ENCODE data around the gene OR2F2. TPM values are rescaled to one million over a fixed set of nuclear protein-coding genes. Genes with fewer than 3 reads are reported as not detected.

The OR2F2 gene
- total RNA-seq, 1 donor from 2014 or later: not detected

- Mint-ChIP-seq H3K36me3 (no peaks in the 10 kb centered on the region), H3K27ac (no peak overlapping the region), H3K4me3 (no peak overlapping the region), H3K27me3 (no peaks in the 10 kb centered on the region), H3K9me3 (no peaks in the 10 kb centered on the region), H3K4me1 (ENCODE audit: unreplicated experiment) (no peaks in the 10 kb centered on the region)
- no peak for DNase-seq (ENCODE audit: extremely low spot score, unreplicated experiment)
- TF ChIP-seq, protein P1, sequence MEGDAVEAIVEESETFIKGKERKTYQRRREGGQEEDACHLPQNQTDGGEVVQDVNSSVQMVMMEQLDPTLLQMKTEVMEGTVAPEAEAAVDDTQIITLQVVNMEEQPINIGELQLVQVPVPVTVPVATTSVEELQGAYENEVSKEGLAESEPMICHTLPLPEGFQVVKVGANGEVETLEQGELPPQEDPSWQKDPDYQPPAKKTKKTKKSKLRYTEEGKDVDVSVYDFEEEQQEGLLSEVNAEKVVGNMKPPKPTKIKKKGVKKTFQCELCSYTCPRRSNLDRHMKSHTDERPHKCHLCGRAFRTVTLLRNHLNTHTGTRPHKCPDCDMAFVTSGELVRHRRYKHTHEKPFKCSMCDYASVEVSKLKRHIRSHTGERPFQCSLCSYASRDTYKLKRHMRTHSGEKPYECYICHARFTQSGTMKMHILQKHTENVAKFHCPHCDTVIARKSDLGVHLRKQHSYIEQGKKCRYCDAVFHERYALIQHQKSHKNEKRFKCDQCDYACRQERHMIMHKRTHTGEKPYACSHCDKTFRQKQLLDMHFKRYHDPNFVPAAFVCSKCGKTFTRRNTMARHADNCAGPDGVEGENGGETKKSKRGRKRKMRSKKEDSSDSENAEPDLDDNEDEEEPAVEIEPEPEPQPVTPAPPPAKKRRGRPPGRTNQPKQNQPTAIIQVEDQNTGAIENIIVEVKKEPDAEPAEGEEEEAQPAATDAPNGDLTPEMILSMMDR (conservative IDR thresholded peaks at IDR 0.05): no peak
Observed at GRCh38 chr7:143967398-143967797, 32.4 kb downstream of the OR2F2 start.

GRCh38 chr7:143973870-143974416 is 38.9 kb downstream of the OR2F2 start:
- DNase-seq (ENCODE audit: extremely low spot score, unreplicated experiment): no peak
- no peaks in the 10 kb centered on the region for H3K27me3 Mint-ChIP-seq
- TF ChIP-seq, protein P1 (conservative IDR thresholded peaks at IDR 0.05): no peak
- H3K4me3 Mint-ChIP-seq: no peak overlapping the region
- H3K36me3 Mint-ChIP-seq: no peaks in the 10 kb centered on the region
- H3K4me1 Mint-ChIP-seq (ENCODE audit: unreplicated experiment): no peaks in the 10 kb centered on the region
- H3K9me3 Mint-ChIP-seq: no peaks in the 10 kb centered on the region
- H3K27ac Mint-ChIP-seq: no peak overlapping the region

DNA sequence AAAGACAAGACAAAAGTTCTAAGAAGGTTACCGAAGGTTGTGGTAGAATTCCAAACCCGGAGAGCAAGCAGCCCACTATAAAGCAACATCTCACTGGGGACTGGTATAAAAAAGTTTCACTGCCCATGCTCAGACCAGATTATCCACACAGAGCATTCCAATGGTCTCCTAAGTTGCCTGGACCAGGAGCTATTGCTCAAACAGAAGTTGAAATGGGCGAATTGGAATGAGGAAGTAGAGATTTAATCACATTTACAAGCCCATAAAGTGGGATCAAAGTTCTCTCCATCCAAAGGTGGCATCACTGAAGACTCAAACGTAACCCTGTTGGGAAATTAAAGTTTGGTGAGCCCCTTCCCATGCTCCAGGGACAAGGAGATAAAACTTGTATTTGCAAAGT is 39.4 kb downstream of the OR2F2 start:
- Mint-ChIP-seq H3K27ac (no peak overlapping the region), H3K36me3 (no peaks in the 10 kb centered on the region), H3K9me3 (no peaks in the 10 kb centered on the region), H3K27me3 (no peaks in the 10 kb centered on the region), H3K4me3 (no peak overlapping the region), H3K4me1 (ENCODE audit: unreplicated experiment) (no peaks in the 10 kb centered on the region)
- no peak for DNase-seq (ENCODE audit: extremely low spot score, unreplicated experiment)
- TF ChIP-seq, protein P1 (conservative IDR thresholded peaks at IDR 0.05): no peak

DNA sequence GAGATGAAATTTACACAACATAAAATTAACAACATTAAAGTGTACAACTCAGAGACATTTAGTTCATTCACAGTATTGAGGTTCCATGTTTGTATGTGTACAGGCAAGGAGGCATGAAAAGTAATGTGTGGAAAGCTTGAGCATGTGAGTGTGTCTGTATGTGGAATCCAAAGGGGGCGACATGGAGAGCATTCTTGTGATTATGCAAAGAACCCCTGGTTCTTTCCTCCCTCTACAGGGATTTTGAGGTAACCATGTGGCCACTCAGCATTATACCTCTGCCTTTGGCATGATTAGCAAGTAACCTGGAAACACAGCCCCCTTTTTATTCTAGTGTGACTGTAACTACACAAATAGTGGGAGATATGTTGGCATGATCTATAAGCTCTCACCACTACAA is 40.6 kb downstream of the OR2F2 start:
- no peak overlapping the region for H3K27ac Mint-ChIP-seq
- H3K4me1 Mint-ChIP-seq (ENCODE audit: unreplicated experiment): no peaks in the 10 kb centered on the region
- no peaks in the 10 kb centered on the region for H3K36me3 Mint-ChIP-seq
- H3K27me3 Mint-ChIP-seq: no peaks in the 10 kb centered on the region
- DNase-seq (ENCODE audit: extremely low spot score, unreplicated experiment): no peak
- TF ChIP-seq, protein P1 (conservative IDR thresholded peaks at IDR 0.05): no peak
- no peaks in the 10 kb centered on the region for H3K9me3 Mint-ChIP-seq
- H3K4me3 Mint-ChIP-seq: no peak overlapping the region

GRCh38 chr7:143978585-143978984 is 43.6 kb downstream of the OR2F2 start:
- Mint-ChIP-seq H3K4me1 (ENCODE audit: unreplicated experiment) (no peaks in the 10 kb centered on the region), H3K36me3 (no peaks in the 10 kb centered on the region), H3K4me3 (no peak overlapping the region), H3K27ac (no peak overlapping the region), H3K9me3 (no peaks in the 10 kb centered on the region), H3K27me3 (no peaks in the 10 kb centered on the region)
- TF ChIP-seq, protein P1 (conservative IDR thresholded peaks at IDR 0.05): no peak
- no peak for DNase-seq (ENCODE audit: extremely low spot score, unreplicated experiment)

DNA sequence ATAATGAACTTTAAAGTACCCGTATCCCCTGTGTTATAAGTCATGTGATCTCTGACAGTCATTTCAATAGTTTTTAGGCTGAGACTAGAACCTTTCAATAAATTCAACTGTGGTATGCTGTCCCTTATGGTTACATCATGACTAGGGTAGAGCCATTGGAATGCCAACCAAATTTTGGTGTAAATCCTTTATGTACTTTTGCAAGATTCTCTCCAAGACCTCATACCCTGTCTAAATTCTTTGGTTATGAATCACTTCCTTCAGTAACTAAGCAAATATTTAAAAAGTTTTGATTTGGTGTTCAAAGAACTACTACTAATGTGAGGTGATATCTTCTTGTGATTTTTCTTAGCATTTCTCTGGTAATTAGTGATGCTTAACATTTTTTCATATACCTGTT is 44.3 kb downstream of the OR2F2 start:
- Mint-ChIP-seq H3K27me3 (no peaks in the 10 kb centered on the region), H3K4me1 (ENCODE audit: unreplicated experiment) (no peaks in the 10 kb centered on the region), H3K4me3 (no peak overlapping the region), H3K27ac (no peak overlapping the region), H3K9me3 (no peaks in the 10 kb centered on the region), H3K36me3 (no peaks in the 10 kb centered on the region)
- DNase-seq (ENCODE audit: extremely low spot score, unreplicated experiment): no peak
- TF ChIP-seq, protein P1 (conservative IDR thresholded peaks at IDR 0.05): no peak
